Endodermal cell (in vitro differentiated cells): Measurements from ENCODE around the gene NOL9. TPM values are rescaled to one million over a fixed set of nuclear protein-coding genes. Genes with fewer than 3 reads are reported as not detected.

Source experiments
- DNase-seq: peaks from one replicate; pipeline ENCODE4 v3.0.0-alpha.2; 2017
- H3K27ac ChIP-seq: 2 replicates; pipeline ENCODE4 v1.5.1; 2013; ENCODE audit warnings: mild to moderate bottlenecking, low read depth, low read length, moderate library complexity
- H3K27me3 ChIP-seq: 2 replicates; pipeline ENCODE4 v1.6.1; 2013; ENCODE audit warnings: mild to moderate bottlenecking, low read length, moderate library complexity; ENCODE audit not compliant: insufficient read depth, control insufficient read depth, poor library complexity, severe bottlenecking
- H3K36me3 ChIP-seq: 2 replicates; pipeline ENCODE4 v1.7.0; 2013; ENCODE audit warnings: mild to moderate bottlenecking, low read length, moderate library complexity; ENCODE audit not compliant: control insufficient read depth, insufficient read depth
- H3K4me1 ChIP-seq: one replicate; pipeline ENCODE4 v1.7.0; 2013; ENCODE audit warnings: low read length; ENCODE audit not compliant: control insufficient read depth, insufficient read depth
- H3K4me3 ChIP-seq: 2 replicates; pipeline ENCODE4 v1.5.1; 2013; ENCODE audit warnings: mild to moderate bottlenecking, low read length, moderate library complexity
- H3K9ac ChIP-seq: 2 replicates; pipeline ENCODE4 v1.6.1; 2013; ENCODE audit warnings: mild to moderate bottlenecking, low read length, moderate library complexity; ENCODE audit not compliant: poor library complexity, severe bottlenecking; ENCODE audit errors: extremely low read depth
- H3K9me3 ChIP-seq: 2 replicates; pipeline ENCODE4 v1.6.1; 2013; ENCODE audit warnings: mild to moderate bottlenecking, low read length, moderate library complexity; ENCODE audit not compliant: control insufficient read depth
- H3K27ac Mint-ChIP-seq: 2 replicates; pipeline ENCODE4 v1.8.0; 2020; ENCODE audit warnings: mixed read lengths
- H3K27me3 Mint-ChIP-seq: 2 replicates; pipeline ENCODE4 v1.8.0; 2021; ENCODE audit warnings: mild to moderate bottlenecking, mixed read lengths; ENCODE audit not compliant: insufficient read depth
- H3K36me3 Mint-ChIP-seq: 2 replicates; pipeline ENCODE4 v1.8.0; 2020; ENCODE audit warnings: low read depth, mixed read lengths
- H3K4me1 Mint-ChIP-seq: 2 replicates; pipeline ENCODE4 v1.8.0; 2020; ENCODE audit warnings: mixed read lengths
- H3K4me3 Mint-ChIP-seq: 2 replicates; pipeline ENCODE4 v1.8.0; 2020; ENCODE audit warnings: mild to moderate bottlenecking, moderate library complexity, mixed read lengths
- H3K9me3 Mint-ChIP-seq: 2 replicates; pipeline ENCODE4 v1.8.0; 2020; ENCODE audit warnings: mild to moderate bottlenecking, mixed read lengths
- CTCF ChIP-seq: fragments of 200-600 bp; sonication (generic); conservative IDR thresholded peaks from 2 replicates; pipeline ENCODE4 v1.5.0; 2021; ENCODE audit warnings: antibody characterized with exemption, mild to moderate bottlenecking
- WGBS, 2 experiments: methylation state at CpG; one replicate each; pipeline versions ENCODE4 v1.1.5 to v1.1.7; 2013; ENCODE audit warnings: missing lambda C conversion rate in 2 of 2, mixed read lengths in 1 of 2; ENCODE audit not compliant: insufficient coverage in 1 of 2, insufficient read length in 1 of 2; 5-methylcytosine and 5-hydroxymethylcytosine counted together
- total RNA-seq, 2 donors: library from RNA; stranded (reverse); fragmentation: NEBNext Ultra II Directional in 1 of 2; extraction: Animal tissue kit (Norgen Biotek cat#: 25700) in 1 of 2; gene quantifications; 2 replicates in 1 of 2; 3 replicates in 1 of 2; pipeline ENCODE4 v1.2.1, GENCODE V29; 2021

Gene NOL9
- total RNA-seq, 2 donors from 2014 or later, result 35.0 to 43.9 TPM

GRCh38 chr1:6508816-6509189, 45.5 kb downstream of the NOL9 start:
- Mint-ChIP-seq H3K36me3 (no peaks in the 10 kb centered on the region), H3K27ac (no peak overlapping the region), H3K9me3 (no peaks in the 10 kb centered on the region), H3K4me1 (no peaks in the 10 kb centered on the region), H3K4me3 (no peak overlapping the region), H3K27me3 (no peaks in the 10 kb centered on the region)
- H3K4me1 ChIP-seq, result no peaks in the 10 kb centered on the region
- H3K9ac ChIP-seq, result no peak overlapping the region
- peak; percentile 45 for DNase-seq
- no peaks in the 10 kb centered on the region for H3K9me3 ChIP-seq
- no peak for TF ChIP-seq CTCF
- H3K36me3 ChIP-seq, result no peaks in the 10 kb centered on the region
- 90 to 96% methylated on average over 7 to 11 of the region's 11 CpGs for WGBS, 2 experiments
- no peak overlapping the region for H3K4me3 ChIP-seq
- H3K27me3 ChIP-seq, result no peaks in the 10 kb centered on the region
- no peak overlapping the region for H3K27ac ChIP-seq

DNA sequence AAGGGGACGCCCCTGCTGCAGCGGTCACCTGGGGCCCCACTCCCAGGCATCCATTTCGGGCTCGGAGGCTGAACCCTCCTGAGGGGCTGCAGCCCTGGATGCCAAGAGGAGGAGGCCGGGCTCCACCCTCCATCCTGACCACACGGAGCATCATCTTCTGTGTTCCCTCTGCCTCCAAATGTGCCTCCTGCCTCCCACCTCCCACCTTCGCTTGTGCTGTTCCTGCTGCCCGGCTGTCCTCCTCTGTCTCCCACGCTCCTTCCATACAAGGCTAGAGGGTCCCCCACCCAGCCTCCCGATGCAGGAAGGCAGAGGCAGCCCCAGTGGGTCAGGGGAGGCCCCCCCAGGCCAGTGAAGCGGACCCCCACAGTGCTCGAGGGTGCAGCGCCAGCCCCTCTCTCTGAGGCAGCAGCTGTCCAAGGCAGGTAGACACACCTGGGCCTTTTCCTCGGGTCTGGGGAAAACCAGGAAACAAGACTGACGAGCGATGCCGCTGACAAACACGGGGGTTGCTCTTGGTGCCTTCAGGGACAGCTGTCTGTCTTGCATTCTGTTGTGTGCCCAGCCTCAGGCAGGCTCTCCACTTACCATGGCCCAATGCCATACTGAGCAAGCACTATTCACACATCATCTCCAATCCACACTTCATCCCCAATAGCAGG, 46.0 kb downstream of the NOL9 start:
- Mint-ChIP-seq H3K4me1 (no peaks in the 10 kb centered on the region), H3K4me3 (no peak overlapping the region), H3K27ac (no peak overlapping the region), H3K9me3 (no peaks in the 10 kb centered on the region), H3K36me3 (no peaks in the 10 kb centered on the region), H3K27me3 (no peaks in the 10 kb centered on the region)
- no peak overlapping the region for H3K27ac ChIP-seq
- no peak for TF ChIP-seq CTCF
- H3K4me3 ChIP-seq, result no peak overlapping the region
- no peaks in the 10 kb centered on the region for H3K27me3 ChIP-seq
- no peaks in the 10 kb centered on the region for H3K36me3 ChIP-seq
- no peaks in the 10 kb centered on the region for H3K9me3 ChIP-seq
- 87 to 93% methylated on average over 8 to 18 of the region's 18 CpGs for WGBS, 2 experiments
- no peaks in the 10 kb centered on the region for H3K4me1 ChIP-seq
- DNase-seq, result peak; percentile 41
- no peak overlapping the region for H3K9ac ChIP-seq

DNA sequence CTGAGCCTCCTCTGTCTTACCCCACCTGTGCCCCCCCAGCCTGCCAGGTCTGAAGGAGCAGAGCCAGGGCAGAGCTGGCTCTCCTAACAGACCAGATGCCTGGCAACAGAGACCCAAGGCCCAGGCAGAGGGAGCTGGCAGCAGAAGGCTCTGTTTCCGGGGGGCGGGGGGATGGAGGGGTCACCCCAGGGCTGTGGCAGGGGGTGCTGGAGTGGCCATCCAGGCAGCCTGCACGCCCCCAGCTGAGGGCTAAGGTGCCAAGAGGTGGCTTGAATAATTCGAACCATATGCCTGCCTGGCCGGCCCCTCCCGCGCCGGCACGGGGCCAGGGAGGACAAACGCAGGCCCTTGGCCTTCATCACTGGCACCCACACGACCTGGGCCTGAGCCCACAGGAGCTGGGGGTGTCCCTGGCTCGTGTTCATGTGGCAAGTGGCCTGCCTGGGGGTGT, 46.8 kb downstream of the NOL9 start:
- peak; percentile 44 for DNase-seq
- no peaks in the 10 kb centered on the region for H3K27me3 Mint-ChIP-seq
- 92 to 98% methylated on average over 11 to 12 of the region's 12 CpGs for WGBS, 2 experiments

More for the DNA sequence above, 46.8 kb downstream of the NOL9 start:
- Mint-ChIP-seq H3K9me3 (no peaks in the 10 kb centered on the region), H3K27ac (no peak overlapping the region), H3K36me3 (no peaks in the 10 kb centered on the region), H3K4me1 (no peaks in the 10 kb centered on the region), H3K4me3 (no peak overlapping the region)
- H3K27me3 ChIP-seq, result no peaks in the 10 kb centered on the region
- H3K9ac ChIP-seq, result no peak overlapping the region
- no peak overlapping the region for H3K4me3 ChIP-seq
- no peaks in the 10 kb centered on the region for H3K36me3 ChIP-seq
- H3K4me1 ChIP-seq, result no peaks in the 10 kb centered on the region
- H3K27ac ChIP-seq, result no peak overlapping the region
- H3K9me3 ChIP-seq, result no peaks in the 10 kb centered on the region
- no peak for TF ChIP-seq CTCF
